Body of pancreas (tissue), 4 donors: Measurements from ENCODE around the gene ALS2CL.

ENCODE experiments used
- CTCF ChIP-seq, 7 experiments: fragments of 450-650 bp in 4 of 7; fragments of 200-600 bp in 3 of 7; sonication (generic) in 3 of 7; IDR thresholded peaks; one replicate each; pipeline ENCODE4 v1.5.1; 2016 to 2019; ENCODE audit warnings: antibody characterized with exemption in 7 of 7
- POLR2A ChIP-seq, 3 donors: fragments of 450-650 bp; IDR thresholded peaks; one replicate each; pipeline ENCODE4 v1.6.1; 2016; ENCODE audit warnings: antibody characterized with exemption in 3 of 3, mild to moderate bottlenecking in 2 of 3

- TF ChIP-seq CTCF (IDR thresholded peaks at IDR 0.05) (peak; percentile 95 to 99 (median 99)), POLR2A (IDR thresholded peaks at IDR 0.05) (peak in 1 of 3 donors; percentile 26)
Measured at GRCh38 chr3:46629551-46630517, 63.6 kb downstream of the ALS2CL start.
